GM23248 (cell line): ENCODE measurements around the gene NANS. TPM values are rescaled to one million over a fixed set of nuclear protein-coding genes. Genes with fewer than 3 reads are reported as not detected.
"Not testable (repeated sequence)": the region's sequence is repeated elsewhere in the genome, so short reads cannot be mapped to it uniquely, and the experiment has no call there.

Experiments
- DNase-seq: peaks from one replicate; pipeline ENCODE4 v3.0.0-alpha.2; 2015
- H2AFZ ChIP-seq: fragments of 200-600 bp; sonication (generic); 2 replicates; pipeline ENCODE4 v1.6.1; 2016; ENCODE audit warnings: antibody characterized with exemption
- H3F3A ChIP-seq: fragments of 200-600 bp; sonication (generic); 2 replicates; pipeline ENCODE4 v1.6.1; 2016; ENCODE audit warnings: mild to moderate bottlenecking, antibody characterized with exemption, mixed run types; ENCODE audit not compliant: insufficient read depth
- H3K27ac ChIP-seq: fragments of 200-600 bp; sonication (generic); 2 replicates; pipeline ENCODE4 v1.5.1; 2016; ENCODE audit warnings: mild to moderate bottlenecking
- H3K27me3 ChIP-seq: fragments of 200-600 bp; sonication (generic); replicated peaks from 2 replicates; pipeline ENCODE4 v1.6.1; 2016; ENCODE audit warnings: mild to moderate bottlenecking; ENCODE audit not compliant: insufficient read depth
- H3K36me3 ChIP-seq: fragments of 200-600 bp; sonication (generic); 2 replicates; pipeline ENCODE4 v1.6.1; 2016; ENCODE audit warnings: low read depth, mild to moderate bottlenecking
- H3K4me1 ChIP-seq: fragments of 200-600 bp; sonication (generic); 2 replicates; pipeline ENCODE4 v1.6.1; 2016; ENCODE audit warnings: mild to moderate bottlenecking; ENCODE audit not compliant: insufficient read depth
- H3K4me2 ChIP-seq: fragments of 200-600 bp; sonication (generic); one replicate; pipeline ENCODE4 v1.6.1; 2016; ENCODE audit warnings: mild to moderate bottlenecking; ENCODE audit not compliant: unreplicated experiment
- H3K4me3 ChIP-seq: fragments of 200-600 bp; sonication (generic); 2 replicates; pipeline ENCODE4 v1.5.1; 2016; ENCODE audit warnings: mild to moderate bottlenecking
- H3K79me2 ChIP-seq: fragments of 200-600 bp; sonication (generic); 2 replicates; pipeline ENCODE4 v1.6.1; 2016; ENCODE audit warnings: mild to moderate bottlenecking; ENCODE audit not compliant: insufficient read depth
- H3K9ac ChIP-seq: fragments of 200-600 bp; sonication (generic); 2 replicates; pipeline ENCODE4 v1.6.1; 2016; ENCODE audit warnings: mild to moderate bottlenecking
- H3K9me2 ChIP-seq: fragments of 200-600 bp; sonication (generic); 2 replicates; pipeline ENCODE4 v1.6.1; 2016; ENCODE audit warnings: mixed run types, mild to moderate bottlenecking, moderate library complexity; ENCODE audit not compliant: insufficient read depth
- H3K9me3 ChIP-seq: fragments of 200-600 bp; sonication (generic); one replicate; pipeline ENCODE4 v1.6.1; 2017; ENCODE audit warnings: low read depth
- H4K20me1 ChIP-seq: fragments of 200-600 bp; sonication (generic); 2 replicates; pipeline ENCODE4 v1.6.0; 2016; ENCODE audit not compliant: insufficient read depth
- EZH2 ChIP-seq: fragments of 200-600 bp; sonication (generic); IDR thresholded peaks from 2 replicates; pipeline ENCODE4 v1.6.1; 2018; ENCODE audit warnings: antibody characterized with exemption, mild to moderate bottlenecking; ENCODE audit not compliant: insufficient read depth, poor library complexity, severe bottlenecking
- EZH2phosphoT487 ChIP-seq: fragments of 200-600 bp; sonication (generic); IDR thresholded peaks from 2 replicates; pipeline ENCODE4 v1.6.1; 2018; ENCODE audit warnings: antibody characterized with exemption, moderate library complexity, mild to moderate bottlenecking, low read depth; ENCODE audit not compliant: insufficient read depth
- WGBS, 2 experiments: methylation state at CpG; one replicate each; pipeline ENCODE4 v1.1.6; 2015 to 2017; ENCODE audit warnings: low lambda C conversion rate in 2 of 2, low coverage in 1 of 2; ENCODE audit errors: missing lambda C conversion rate in 2 of 2; 5-methylcytosine and 5-hydroxymethylcytosine counted together
- in situ Hi-C: fragments of 300-500 bp; cut with MboI; formaldehyde crosslinking; loops from 2 replicates; pipeline ENCODE4 v1.15.0; 2020
- polyA plus RNA-seq: library from polyadenylated mRNA; unstranded; fragments of >200 nt; fragmentation: Nextera tagmentation; extraction: Ambion mirVana; gene quantifications from 2 replicates; pipeline ENCODE4 v1.2.1, GENCODE V29; 2016
- total RNA-seq: library from RNA; depleted of rRNA; stranded (reverse); fragments of >200 nt; shearing (Covaris generic); gene quantifications from 2 replicates; pipeline ENCODE4 v1.2.3, GENCODE V29; 2014

NANS gene
- total and polyA plus RNA-seq, 2 experiments from 2014 or later, result 80.8 to 128 TPM

GRCh38 chr9:98120476-98120875 lies 63.9 kb downstream of the NANS start:
- no peaks in the 10 kb centered on the region for H3K79me2 ChIP-seq
- TF ChIP-seq EZH2phosphoT487 (no peak), EZH2 (no peak)
- no peaks in the 10 kb centered on the region for H3K9me3 ChIP-seq
- no peaks in the 10 kb centered on the region for H3K4me1 ChIP-seq
- H4K20me1 ChIP-seq, result no peaks in the 10 kb centered on the region
- in situ Hi-C loops, result no loop called here
- no peaks in the 10 kb centered on the region for H3F3A ChIP-seq
- no peak overlapping the region for H3K27ac ChIP-seq
- H3K36me3 ChIP-seq, result no peaks in the 10 kb centered on the region
- no peak for DNase-seq
- H3K4me2 ChIP-seq, result no peak overlapping the region
- H2AFZ ChIP-seq, result no peak overlapping the region
- 70 to 76% methylated on average over 3 of the region's 3 CpGs for WGBS, 2 experiments
- no peaks in the 10 kb centered on the region for H3K9me2 ChIP-seq
- no peaks in the 10 kb centered on the region for H3K27me3 ChIP-seq
- no peak overlapping the region for H3K4me3 ChIP-seq
- no peak overlapping the region for H3K9ac ChIP-seq

GRCh38 chr9:98121058-98121457 lies 64.5 kb downstream of the NANS start:
- in situ Hi-C loops, result no loop called here
- Histone ChIP-seq H3F3A (no peaks in the 10 kb centered on the region), H3K36me3 (no peaks in the 10 kb centered on the region)

GRCh38 chr9:98124091-98124490 lies 67.6 kb downstream of the NANS start:
- H3K4me1 ChIP-seq, DNase-seq, H4K20me1 ChIP-seq, H3K4me2 ChIP-seq, H3F3A ChIP-seq, H3K4me3 ChIP-seq, H3K27ac ChIP-seq, H3K36me3 ChIP-seq, H3K9me2 ChIP-seq, H3K9me3 ChIP-seq, H3K9ac ChIP-seq, H2AFZ ChIP-seq, H3K27me3 ChIP-seq, in situ Hi-C loops, H3K79me2 ChIP-seq: not testable (repeated sequence)
- 90 to 92% methylated on average over 13 of the region's 13 CpGs for WGBS, 2 experiments

More at GRCh38 chr9:98121058-98121457, 64.5 kb downstream of the NANS start:
- Histone ChIP-seq H3K4me2 (no peak overlapping the region), H3K27me3 (no peaks in the 10 kb centered on the region), H3K9me3 (no peaks in the 10 kb centered on the region), H3K4me1 (no peaks in the 10 kb centered on the region), H4K20me1 (no peaks in the 10 kb centered on the region), H3K27ac (no peak overlapping the region), H3K9me2 (no peaks in the 10 kb centered on the region), H3K9ac (no peak overlapping the region), H3K79me2 (no peaks in the 10 kb centered on the region), H3K4me3 (no peak overlapping the region), H2AFZ (no peak overlapping the region)
- DNase-seq, result peak; percentile 58
- TF ChIP-seq EZH2phosphoT487 (no peak), EZH2 (no peak)
- WGBS, 2 experiments, result 11 to 17% methylated on average over 3 of the region's 3 CpGs

- Histone ChIP-seq H3K9me3 (no peaks in the 10 kb centered on the region), H3K36me3 (no peaks in the 10 kb centered on the region), H2AFZ (no peak overlapping the region), H3K4me1 (no peaks in the 10 kb centered on the region), H3K27ac (no peak overlapping the region), H4K20me1 (no peaks in the 10 kb centered on the region), H3K79me2 (no peaks in the 10 kb centered on the region), H3K9ac (no peak overlapping the region), H3K9me2 (no peaks in the 10 kb centered on the region), H3F3A (no peaks in the 10 kb centered on the region), H3K4me2 (no peak overlapping the region), H3K4me3 (no peak overlapping the region), H3K27me3 (no peaks in the 10 kb centered on the region)
- in situ Hi-C loops, result no loop called here
- no peak for TF ChIP-seq EZH2phosphoT487
- no peak for TF ChIP-seq EZH2
- 84 to 88% methylated on average over 15 of the region's 15 CpGs for WGBS, 2 experiments
- DNase-seq, result no peak
Measured at GRCh38 chr9:98124637-98125426, 68.3 kb downstream of the NANS start.

GRCh38 chr9:98127226-98127625 lies 70.7 kb downstream of the NANS start:
- H2AFZ ChIP-seq, result no peak overlapping the region
- WGBS, 2 experiments, result 85 to 90% methylated on average over 8 of the region's 8 CpGs

More at GRCh38 chr9:98127226-98127625, 70.7 kb downstream of the NANS start:
- no peaks in the 10 kb centered on the region for H3F3A ChIP-seq
- no peaks in the 10 kb centered on the region for H3K27me3 ChIP-seq
- H3K4me3 ChIP-seq, result no peak overlapping the region
- H3K27ac ChIP-seq, result no peak overlapping the region
- H3K4me2 ChIP-seq, result no peak overlapping the region
- H3K9me3 ChIP-seq, result no peaks in the 10 kb centered on the region
- H4K20me1 ChIP-seq, result no peaks in the 10 kb centered on the region
- no peak overlapping the region for H3K9ac ChIP-seq
- no peak for TF ChIP-seq EZH2phosphoT487
- H3K36me3 ChIP-seq, result no peaks in the 10 kb centered on the region
- H3K79me2 ChIP-seq, result no peaks in the 10 kb centered on the region
- H3K9me2 ChIP-seq, result no peaks in the 10 kb centered on the region
- H3K4me1 ChIP-seq, result no peaks in the 10 kb centered on the region
- DNase-seq, result no peak
- in situ Hi-C loops, result no loop called here
